Tibial nerve (tissue), 4 donors: Measurements from ENCODE around the gene STK16. TPM values are rescaled to one million over a fixed set of nuclear protein-coding genes. Genes with fewer than 3 reads are reported as not detected.

Experiments used
- DNase-seq, 2 donors: peaks; one replicate each; pipeline ENCODE4 v3.0.0-alpha.2; 2019; ENCODE audit warnings: low spot score in 2 of 2
- H3K27ac ChIP-seq, 4 donors: fragments of 200-600 bp; sonication (generic) in 3 of 4; one replicate each; pipeline ENCODE4 v1.5.1; 2017 to 2019; ENCODE audit warnings: mild to moderate bottlenecking in 1 of 4
- H3K27me3 ChIP-seq, 2 donors: fragments of 200-600 bp; sonication (generic) in 1 of 2; one replicate each; pipeline versions ENCODE4 v1.5.1 to v1.6.0; 2017 to 2019
- H3K36me3 ChIP-seq, 3 donors: fragments of 200-600 bp; sonication (generic); one replicate each; pipeline ENCODE4 v1.5.1; 2018 to 2019
- H3K4me1 ChIP-seq, 4 donors: fragments of 200-600 bp; sonication (generic) in 3 of 4; one replicate each; pipeline ENCODE4 v1.5.1; 2017 to 2019
- H3K4me3 ChIP-seq, 4 donors: fragments of 200-600 bp; sonication (generic) in 3 of 4; one replicate each; pipeline ENCODE4 v1.5.1; 2017 to 2019; ENCODE audit warnings: mild to moderate bottlenecking in 1 of 4, moderate library complexity in 1 of 4
- H3K9me3 ChIP-seq, 4 donors: fragments of 200-600 bp; sonication (generic) in 3 of 4; one replicate each; pipeline ENCODE4 v1.5.1; 2017 to 2019
- EP300 ChIP-seq, 2 donors: sonication (generic); formaldehyde crosslinking; IDR thresholded peaks; one replicate each; pipeline ENCODE4 v1.6.1; 2017; ENCODE audit warnings: antibody characterized with exemption in 2 of 2, mild to moderate bottlenecking in 1 of 2
- POLR2A ChIP-seq, 2 donors: fragments of 450-650 bp; IDR thresholded peaks; one replicate each; pipeline ENCODE4 v1.6.1; 2017; ENCODE audit warnings: antibody characterized with exemption in 2 of 2, mild to moderate bottlenecking in 2 of 2, moderate library complexity in 2 of 2
- WGBS, 2 donors: methylation state at CpG; one replicate each; pipeline ENCODE4 v1.1.5; 2018; 5-methylcytosine and 5-hydroxymethylcytosine counted together
- total RNA-seq, 4 donors: library from RNA; depleted of rRNA; stranded (reverse); fragments of >200 nt; gene quantifications; one replicate each; pipeline ENCODE4 v1.1.0, GENCODE V29; 2016
- TF ChIP-seq, protein P1 (sequence below), 5 experiments: fragments of 200-600 bp in 3 of 5; fragments of 450-650 bp in 2 of 5; sonication (generic) in 3 of 5; IDR thresholded peaks; one replicate each; pipeline ENCODE4 v1.5.1; 2016 to 2019; ENCODE audit warnings: antibody characterized with exemption in 5 of 5, mild to moderate bottlenecking in 3 of 5, moderate library complexity in 2 of 5

The STK16 gene
- total RNA-seq, 4 donors from 2014 or later, result 9.6 to 17.7 (median 15.3) TPM

- no peak for DNase-seq
- no peaks in the 10 kb centered on the region for H3K27me3 ChIP-seq
- TF ChIP-seq POLR2A (IDR thresholded peaks at IDR 0.05) (no peak), EP300 (IDR thresholded peaks at IDR 0.05) (no peak)
- TF ChIP-seq, protein P1, sequence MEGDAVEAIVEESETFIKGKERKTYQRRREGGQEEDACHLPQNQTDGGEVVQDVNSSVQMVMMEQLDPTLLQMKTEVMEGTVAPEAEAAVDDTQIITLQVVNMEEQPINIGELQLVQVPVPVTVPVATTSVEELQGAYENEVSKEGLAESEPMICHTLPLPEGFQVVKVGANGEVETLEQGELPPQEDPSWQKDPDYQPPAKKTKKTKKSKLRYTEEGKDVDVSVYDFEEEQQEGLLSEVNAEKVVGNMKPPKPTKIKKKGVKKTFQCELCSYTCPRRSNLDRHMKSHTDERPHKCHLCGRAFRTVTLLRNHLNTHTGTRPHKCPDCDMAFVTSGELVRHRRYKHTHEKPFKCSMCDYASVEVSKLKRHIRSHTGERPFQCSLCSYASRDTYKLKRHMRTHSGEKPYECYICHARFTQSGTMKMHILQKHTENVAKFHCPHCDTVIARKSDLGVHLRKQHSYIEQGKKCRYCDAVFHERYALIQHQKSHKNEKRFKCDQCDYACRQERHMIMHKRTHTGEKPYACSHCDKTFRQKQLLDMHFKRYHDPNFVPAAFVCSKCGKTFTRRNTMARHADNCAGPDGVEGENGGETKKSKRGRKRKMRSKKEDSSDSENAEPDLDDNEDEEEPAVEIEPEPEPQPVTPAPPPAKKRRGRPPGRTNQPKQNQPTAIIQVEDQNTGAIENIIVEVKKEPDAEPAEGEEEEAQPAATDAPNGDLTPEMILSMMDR (IDR thresholded peaks at IDR 0.05), result no peak
- peaks cover 0 to 26% (median 12%) of the 10 kb centered on the region in 4 donors for H3K4me1 ChIP-seq
- H3K36me3 ChIP-seq, result peaks cover 0 to 79% (median 15%) of the 10 kb centered on the region in 3 donors
- 86 to 91% methylated on average over 9 of the region's 9 CpGs for WGBS, 2 donors
- peak overlapping the region in 1 of 4 donors; percentile 7 for H3K27ac ChIP-seq
- H3K9me3 ChIP-seq, result no peaks in the 10 kb centered on the region
- H3K4me3 ChIP-seq, result no peak overlapping the region
Observed at GRCh38 chr2:219210886-219211362, 34.4 kb upstream of the STK16 start.

GRCh38 chr2:219213026-219213415, 32.3 kb upstream of the STK16 start:
- Histone ChIP-seq H3K27me3 (no peaks in the 10 kb centered on the region), H3K27ac (no peak overlapping the region), H3K36me3 (peaks cover 0 to 84% (median 15%) of the 10 kb centered on the region in 3 donors), H3K4me1 (peaks cover 0 to 33% (median 15%) of the 10 kb centered on the region in 4 donors), H3K9me3 (no peaks in the 10 kb centered on the region), H3K4me3 (no peak overlapping the region)
- TF ChIP-seq, protein P1 (IDR thresholded peaks at IDR 0.05), result no peak
- no peak for TF ChIP-seq EP300 (IDR thresholded peaks at IDR 0.05)
- WGBS, 2 donors, result 89 to 90% methylated on average over 7 to 8 of the region's 8 CpGs
- DNase-seq, result no peak

DNA sequence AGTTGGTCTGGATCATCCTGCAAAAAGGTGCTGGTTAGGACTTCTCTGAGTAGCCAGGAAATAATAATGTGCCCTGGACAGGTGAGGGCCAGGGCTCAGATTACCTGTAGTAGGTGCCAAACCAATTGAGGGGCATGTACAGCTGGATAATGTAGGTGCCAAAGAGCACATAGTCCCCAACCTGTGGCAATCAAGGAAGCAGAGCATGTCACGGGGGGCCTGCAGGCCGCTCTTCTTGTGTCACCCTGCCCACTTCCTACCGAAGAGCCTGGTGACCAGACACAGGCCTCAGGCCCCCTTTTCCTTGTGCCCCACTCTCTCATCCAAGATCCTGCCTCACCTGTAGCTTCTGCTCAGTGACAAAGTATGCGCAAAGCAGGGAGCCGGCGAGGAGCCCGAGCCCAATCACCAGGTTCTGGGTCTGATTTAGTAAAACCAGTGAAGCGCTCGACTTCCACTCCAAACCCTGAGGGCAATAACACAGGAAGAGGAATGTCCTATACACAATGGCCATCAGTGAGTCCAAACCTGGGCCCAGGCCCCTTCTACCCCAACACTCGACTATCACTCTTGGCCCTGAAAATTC, 31.7 kb upstream of the STK16 start:
- Histone ChIP-seq H3K4me1 (peaks cover 0 to 33% (median 16%) of the 10 kb centered on the region in 4 donors), H3K27ac (no peak overlapping the region), H3K27me3 (no peaks in the 10 kb centered on the region), H3K4me3 (no peak overlapping the region), H3K9me3 (no peaks in the 10 kb centered on the region), H3K36me3 (peaks cover 0 to 78% (median 12%) of the 10 kb centered on the region in 3 donors)
- no peak for DNase-seq
- WGBS, 2 donors, result 90 to 91% methylated on average over 10 of the region's 10 CpGs
- TF ChIP-seq, protein P1 (IDR thresholded peaks at IDR 0.05), result no peak
- TF ChIP-seq POLR2A (IDR thresholded peaks at IDR 0.05), result no peak
- no peak for TF ChIP-seq EP300 (IDR thresholded peaks at IDR 0.05)

GRCh38 chr2:219214141-219214540, 31.1 kb upstream of the STK16 start:
- no peak overlapping the region for H3K27ac ChIP-seq
- H3K27me3 ChIP-seq, result no peaks in the 10 kb centered on the region
- no peak overlapping the region for H3K4me3 ChIP-seq
- WGBS, 2 donors, result 96 to 97% methylated on average over 15 of the region's 15 CpGs
- peaks cover 0 to 35% (median 17%) of the 10 kb centered on the region in 4 donors for H3K4me1 ChIP-seq
- no peak for TF ChIP-seq POLR2A (IDR thresholded peaks at IDR 0.05)
- TF ChIP-seq, protein P1 (IDR thresholded peaks at IDR 0.05), result no peak
- TF ChIP-seq EP300 (IDR thresholded peaks at IDR 0.05), result no peak
- no peak for DNase-seq
- H3K36me3 ChIP-seq, result peaks cover 0 to 73% (median 9%) of the 10 kb centered on the region in 3 donors
- H3K9me3 ChIP-seq, result no peaks in the 10 kb centered on the region

DNA sequence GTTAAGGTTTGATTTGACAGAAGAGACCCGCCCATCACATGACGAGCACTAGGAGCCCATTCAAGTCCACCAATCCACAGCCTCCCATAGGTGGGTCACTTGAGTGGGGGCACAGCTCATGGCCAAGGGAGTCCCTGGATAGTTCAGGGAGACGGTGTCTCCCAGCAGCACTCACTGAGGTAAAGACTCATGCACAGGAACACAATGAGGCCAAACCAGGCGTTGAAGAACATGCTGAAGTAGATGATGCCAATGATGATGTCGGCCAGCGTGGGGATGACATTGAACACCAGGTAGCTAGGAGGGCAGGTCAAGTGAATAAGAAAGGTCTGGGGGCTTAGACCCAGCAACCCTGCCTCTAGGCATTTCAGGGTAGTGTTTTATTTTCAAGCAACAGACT, 30.5 kb upstream of the STK16 start:
- peaks cover 0 to 66% (median 6%) of the 10 kb centered on the region in 3 donors for H3K36me3 ChIP-seq
- no peaks in the 10 kb centered on the region for H3K9me3 ChIP-seq
- H3K4me1 ChIP-seq, result peaks cover 0 to 42% (median 24%) of the 10 kb centered on the region in 4 donors
- no peak for DNase-seq
- no peak overlapping the region for H3K27ac ChIP-seq
- TF ChIP-seq POLR2A (IDR thresholded peaks at IDR 0.05) (no peak), EP300 (IDR thresholded peaks at IDR 0.05) (no peak)
- TF ChIP-seq, protein P1 (IDR thresholded peaks at IDR 0.05), result no peak
- WGBS, 2 donors, result 86 to 91% methylated on average over 6 of the region's 6 CpGs
- no peak overlapping the region for H3K4me3 ChIP-seq
- no peaks in the 10 kb centered on the region for H3K27me3 ChIP-seq
